ENCODE measurements around the gene CDKAL1.

DNA sequence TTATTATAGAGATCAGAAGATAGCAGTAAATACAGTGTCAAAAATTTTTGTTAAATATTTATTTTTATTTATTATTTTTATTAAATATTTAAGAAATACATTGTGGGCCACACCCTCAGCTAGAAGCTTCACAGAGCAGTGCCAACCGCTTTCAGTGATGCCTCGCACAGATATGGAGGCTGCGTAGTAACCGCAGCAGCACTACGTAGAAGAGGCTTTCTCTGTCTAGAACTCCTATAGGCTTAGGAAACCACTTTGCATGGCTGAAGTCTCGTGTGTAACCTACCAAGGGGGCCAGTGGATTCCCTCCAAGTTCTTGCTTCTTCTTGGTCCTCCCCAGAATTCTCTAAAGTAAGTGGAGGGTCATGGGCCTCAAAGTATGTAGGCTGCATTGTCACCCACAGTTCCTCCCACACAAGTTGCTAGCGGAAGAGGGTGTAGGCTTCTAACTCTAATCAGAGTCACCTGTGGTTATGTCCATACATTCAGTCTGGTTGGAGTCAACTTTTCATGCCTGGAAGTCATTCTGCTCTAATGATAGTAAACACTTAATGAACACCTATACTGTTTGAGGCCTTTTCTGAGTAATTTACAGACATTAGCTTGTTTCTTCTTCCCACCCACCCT lies 285.6 kb downstream of the CDKAL1 start:
- TF ChIP-seq, protein P1, sequence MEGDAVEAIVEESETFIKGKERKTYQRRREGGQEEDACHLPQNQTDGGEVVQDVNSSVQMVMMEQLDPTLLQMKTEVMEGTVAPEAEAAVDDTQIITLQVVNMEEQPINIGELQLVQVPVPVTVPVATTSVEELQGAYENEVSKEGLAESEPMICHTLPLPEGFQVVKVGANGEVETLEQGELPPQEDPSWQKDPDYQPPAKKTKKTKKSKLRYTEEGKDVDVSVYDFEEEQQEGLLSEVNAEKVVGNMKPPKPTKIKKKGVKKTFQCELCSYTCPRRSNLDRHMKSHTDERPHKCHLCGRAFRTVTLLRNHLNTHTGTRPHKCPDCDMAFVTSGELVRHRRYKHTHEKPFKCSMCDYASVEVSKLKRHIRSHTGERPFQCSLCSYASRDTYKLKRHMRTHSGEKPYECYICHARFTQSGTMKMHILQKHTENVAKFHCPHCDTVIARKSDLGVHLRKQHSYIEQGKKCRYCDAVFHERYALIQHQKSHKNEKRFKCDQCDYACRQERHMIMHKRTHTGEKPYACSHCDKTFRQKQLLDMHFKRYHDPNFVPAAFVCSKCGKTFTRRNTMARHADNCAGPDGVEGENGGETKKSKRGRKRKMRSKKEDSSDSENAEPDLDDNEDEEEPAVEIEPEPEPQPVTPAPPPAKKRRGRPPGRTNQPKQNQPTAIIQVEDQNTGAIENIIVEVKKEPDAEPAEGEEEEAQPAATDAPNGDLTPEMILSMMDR (IDR thresholded peaks at IDR 0.05): no peak
- no peak for TF ChIP-seq POLR2A (IDR thresholded peaks at IDR 0.05)
- TF ChIP-seq EP300 (IDR thresholded peaks at IDR 0.05): no peak
